AG09309 (cell line): Measurements from ENCODE around the gene KIF12.

Experiments
- DNase-seq: peaks from one replicate; pipeline ENCODE4 v3.0.0-alpha.2; 2010; ENCODE audit warnings: low read depth
- H3K4me3 ChIP-seq: 2 replicates; pipeline ENCODE4 v1.5.1; 2011; ENCODE audit warnings: mild to moderate bottlenecking, low read depth, low read length, moderate library complexity; ENCODE audit not compliant: control insufficient read depth
- TF ChIP-seq, protein P1 (sequence below): IDR thresholded peaks from 2 replicates; pipeline ENCODE4 v1.5.1; 2011; ENCODE audit warnings: mild to moderate bottlenecking, low read depth, low read length, inconsistent platforms; ENCODE audit not compliant: insufficient read depth, control insufficient read depth; ENCODE audit errors: missing control alignments

Gene KIF12

GRCh38 chr9:114055894-114056293 is 43.2 kb downstream of the KIF12 start:
- H3K4me3 ChIP-seq = no peak overlapping the region
- DNase-seq = no peak
- TF ChIP-seq, protein P1, sequence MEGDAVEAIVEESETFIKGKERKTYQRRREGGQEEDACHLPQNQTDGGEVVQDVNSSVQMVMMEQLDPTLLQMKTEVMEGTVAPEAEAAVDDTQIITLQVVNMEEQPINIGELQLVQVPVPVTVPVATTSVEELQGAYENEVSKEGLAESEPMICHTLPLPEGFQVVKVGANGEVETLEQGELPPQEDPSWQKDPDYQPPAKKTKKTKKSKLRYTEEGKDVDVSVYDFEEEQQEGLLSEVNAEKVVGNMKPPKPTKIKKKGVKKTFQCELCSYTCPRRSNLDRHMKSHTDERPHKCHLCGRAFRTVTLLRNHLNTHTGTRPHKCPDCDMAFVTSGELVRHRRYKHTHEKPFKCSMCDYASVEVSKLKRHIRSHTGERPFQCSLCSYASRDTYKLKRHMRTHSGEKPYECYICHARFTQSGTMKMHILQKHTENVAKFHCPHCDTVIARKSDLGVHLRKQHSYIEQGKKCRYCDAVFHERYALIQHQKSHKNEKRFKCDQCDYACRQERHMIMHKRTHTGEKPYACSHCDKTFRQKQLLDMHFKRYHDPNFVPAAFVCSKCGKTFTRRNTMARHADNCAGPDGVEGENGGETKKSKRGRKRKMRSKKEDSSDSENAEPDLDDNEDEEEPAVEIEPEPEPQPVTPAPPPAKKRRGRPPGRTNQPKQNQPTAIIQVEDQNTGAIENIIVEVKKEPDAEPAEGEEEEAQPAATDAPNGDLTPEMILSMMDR = no peak

DNA sequence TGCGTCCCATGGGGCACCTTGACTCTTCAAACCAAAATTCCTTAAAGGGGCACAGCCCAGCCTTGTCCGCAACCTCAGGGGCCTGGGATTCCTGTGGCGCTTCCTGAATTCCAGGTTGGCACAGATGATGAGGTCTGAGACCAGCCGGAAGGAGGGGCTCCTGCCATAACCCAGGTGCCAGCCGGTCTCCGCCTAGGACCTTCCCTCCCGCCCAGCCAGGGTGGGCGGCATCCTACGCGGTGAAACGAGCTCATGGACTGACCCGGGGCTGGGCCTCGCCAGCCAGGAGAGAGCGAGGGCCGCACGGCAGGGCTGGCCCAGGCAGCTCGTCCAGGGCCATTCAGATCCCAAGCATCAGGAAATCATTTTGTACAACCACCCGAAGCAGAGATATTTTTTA is 44.0 kb downstream of the KIF12 start:
- DNase-seq = no peak
- no peak overlapping the region for H3K4me3 ChIP-seq
- TF ChIP-seq, protein P1 = no peak

DNA sequence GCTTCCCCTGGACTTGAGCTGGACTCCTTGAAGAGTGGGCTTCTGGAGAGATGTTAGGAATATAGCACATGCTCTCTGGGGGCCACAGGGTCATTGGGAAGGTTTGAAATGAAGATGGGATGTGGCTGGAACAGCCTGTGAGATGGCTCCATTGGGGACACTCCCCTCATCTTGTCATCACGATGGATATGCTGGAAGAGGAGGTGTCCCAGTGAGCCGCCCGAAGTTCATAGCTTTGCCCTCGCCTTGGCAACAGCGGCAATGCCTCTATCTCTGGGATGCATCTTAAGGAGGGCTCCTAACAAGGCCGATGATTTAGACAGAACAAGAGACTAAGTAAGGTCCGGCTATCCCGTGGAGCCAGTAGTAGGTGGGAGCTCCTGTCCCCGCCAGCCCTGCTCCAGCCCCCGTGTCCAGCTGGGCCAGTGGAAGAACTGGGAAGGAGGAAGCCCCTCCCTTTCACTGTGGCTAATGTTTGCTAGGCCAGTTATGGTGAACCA is 44.9 kb downstream of the KIF12 start:
- TF ChIP-seq, protein P1 = no peak
- H3K4me3 ChIP-seq = no peak overlapping the region
- DNase-seq = no peak

GRCh38 chr9:114053246-114054005 is 45.7 kb downstream of the KIF12 start:
- TF ChIP-seq, protein P1 = no peak
- DNase-seq = no peak
- H3K4me3 ChIP-seq = no peak overlapping the region

- no peak for DNase-seq
- TF ChIP-seq, protein P1 = no peak
- H3K4me3 ChIP-seq = no peak overlapping the region
These were observed 47.4 kb downstream of the KIF12 start for GRCh38 chr9:114051706-114052105.

DNA sequence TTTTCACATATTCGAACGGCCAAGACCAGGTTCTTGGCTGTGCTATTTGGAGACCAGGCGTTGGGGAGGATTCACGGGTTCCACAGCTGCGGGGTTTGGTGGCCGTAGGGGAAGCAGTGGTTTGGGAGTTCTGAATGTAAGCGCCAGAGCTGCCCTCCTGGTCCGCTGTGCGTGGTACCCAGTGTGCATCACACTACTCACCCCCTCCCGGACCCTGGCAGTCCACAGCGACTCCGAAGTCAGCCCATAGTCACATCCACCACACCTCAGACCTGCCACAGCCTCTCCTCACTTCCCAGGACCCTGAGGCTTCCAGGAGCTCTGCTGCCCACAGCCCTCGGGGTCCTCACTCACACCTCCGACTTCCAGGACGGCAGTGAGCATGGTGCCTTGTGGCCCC is 47.8 kb downstream of the KIF12 start:
- H3K4me3 ChIP-seq = no peak overlapping the region
- DNase-seq = no peak
- TF ChIP-seq, protein P1 = no peak
